Panc1 (cell line): ENCODE data around the gene ANAPC15. TPM values are rescaled to one million over a fixed set of nuclear protein-coding genes. Genes with fewer than 3 reads are reported as not detected.
A peak's percentile ranks its signal among the peaks of the same experiment; 100 is the strongest.

ENCODE experiments used
- ATAC-seq: fragments of 200-7000 bp; cut with Tn5 transposase; 2 replicates; pipeline ENCODE4 v1.9.1; 2020; ENCODE audit warnings: mild to moderate bottlenecking, moderate library complexity
- BruUV-seq: library from RNA; stranded (reverse); fragments of 400-500 nt; replicated peaks from 2 replicates; lab custom pipeline; 2021; lab: Mats Ljungman, UMichigan
- CTCF ChIA-PET: fragments of 300-600 bp; sonication (Branson Sonifier 250); formaldehyde crosslinking; loops from one replicate; lab custom pipeline; 2022; ENCODE audit warnings: antibody characterized with exemption; lab: Charles Lee
- POLR2A ChIA-PET: fragments of 300-600 bp; sonication (Branson Sonifier 250); formaldehyde crosslinking; loops from one replicate; lab custom pipeline; 2022; ENCODE audit warnings: antibody characterized with exemption; lab: Charles Lee
- DNase-seq: peaks from one replicate; pipeline ENCODE4 v3.0.0-alpha.2; 2010; ENCODE audit warnings: low read depth, low spot score
- H3K27ac ChIP-seq: 2 replicates; pipeline ENCODE4 v1.5.1; 2011; ENCODE audit warnings: mild to moderate bottlenecking, low read length, inconsistent platforms
- H3K27me3 ChIP-seq: fragments of 200-500 bp; sonication (Bioruptor generic); 2 replicates; pipeline ENCODE4 v1.6.0; 2014; ENCODE audit warnings: low read length, inconsistent platforms; ENCODE audit not compliant: control insufficient read depth, insufficient read depth
- H3K36me3 ChIP-seq: fragments of 200-500 bp; sonication (Bioruptor generic); 2 replicates; pipeline ENCODE4 v1.5.1; 2014; ENCODE audit warnings: inconsistent platforms, mild to moderate bottlenecking, low read length, moderate library complexity; ENCODE audit not compliant: control insufficient read depth, insufficient read depth
- H3K4me1 ChIP-seq: 2 replicates; pipeline ENCODE4 v1.5.1; 2011; ENCODE audit warnings: inconsistent platforms, mild to moderate bottlenecking, low read length, moderate library complexity; ENCODE audit not compliant: control insufficient read depth, insufficient read depth
- H3K4me3 ChIP-seq, 2 experiments: 2 replicates each; pipeline ENCODE4 v1.5.1; 2011 to 2012; ENCODE audit warnings: low read depth in 2 of 2, low read length in 2 of 2, mild to moderate bottlenecking in 2 of 2, inconsistent platforms in 1 of 2, moderate library complexity in 1 of 2
- H3K9me3 ChIP-seq: fragments of 200-500 bp; sonication (Bioruptor generic); 2 replicates; pipeline ENCODE4 v1.5.1; 2014; ENCODE audit warnings: low read depth, mild to moderate bottlenecking, inconsistent platforms, low read length, moderate library complexity; ENCODE audit not compliant: control insufficient read depth, insufficient read depth
- POLR2AphosphoS5 ChIP-seq: IDR thresholded peaks from 2 replicates; pipeline ENCODE4 v1.6.1; 2012; ENCODE audit warnings: mild to moderate bottlenecking, low read depth, low read length, moderate library complexity
- REST ChIP-seq, 2 experiments: IDR thresholded peaks; 2 replicates each; pipeline ENCODE4 v1.6.1; 2011 to 2012; ENCODE audit warnings: low read depth in 2 of 2, control low read depth in 1 of 2, low read length in 1 of 2, mild to moderate bottlenecking in 1 of 2, moderate library complexity in 1 of 2; ENCODE audit not compliant: insufficient read depth in 1 of 2
- SIN3A ChIP-seq: IDR thresholded peaks from 2 replicates; pipeline ENCODE4 v1.6.1; 2012; ENCODE audit warnings: low read depth, mild to moderate bottlenecking, low read length, moderate library complexity, borderline replicate concordance; ENCODE audit not compliant: insufficient read depth
- TCF7L2 ChIP-seq: IDR thresholded peaks from 2 replicates; pipeline ENCODE4 v1.6.1; 2011; ENCODE audit warnings: mild to moderate bottlenecking, low read depth, low read length, inconsistent platforms
- in situ Hi-C: cut with HindIII; loops from 2 replicates; pipeline ENCODE4 v1.10.0; 2016; ENCODE audit warnings: low sequenced_read_pairs, low pct_unique_long_range_greater_than_20kb
- intact Hi-C: fragments of 100-400 bp; cut with micrococcal nuclease; formaldehyde crosslinking; loops from one replicate; pipeline ENCODE4 v1.10.0; 2022; ENCODE audit not compliant: unreplicated experiment
- total RNA-seq: library from RNA; stranded (reverse); gene quantifications from one replicate; pipeline ENCODE4 v1.2.1, GENCODE V29; 2021; ENCODE audit not compliant: unreplicated experiment
- TF ChIP-seq, protein P1 (sequence below): fragments of 450-650 bp; IDR thresholded peaks from 2 replicates; pipeline ENCODE4 v1.5.1; 2017; ENCODE audit warnings: mild to moderate bottlenecking

ANAPC15 gene
- total RNA-seq, 1 experiment from 2014 or later, result 78.2 TPM

- Histone ChIP-seq H3K9me3 (no peaks in the 10 kb centered on the region), H3K4me3 (no peak overlapping the region), H3K27ac (0 out of 2 replicates have a peak overlapping the region, but pooled peaks have one; percentile 19), H3K4me1 (peaks cover 23% of the 10 kb centered on the region), H3K36me3 (no peaks in the 10 kb centered on the region), H3K27me3 (no peaks in the 10 kb centered on the region)
- POLR2A ChIA-PET, result interaction anchor here (0.6 kb wide), 2 partner anchors 11 to 47 kb away, joined by 7 to 8 read pairs; no protein-coding TSS in a partner anchor
- intact Hi-C loops (no loop called here), in situ Hi-C loops (no loop called here)
- peak; percentile 79 for ATAC-seq
- peak; percentile 68 for DNase-seq
- no TSS peak for BruUV-seq
- TF ChIP-seq, protein P1, sequence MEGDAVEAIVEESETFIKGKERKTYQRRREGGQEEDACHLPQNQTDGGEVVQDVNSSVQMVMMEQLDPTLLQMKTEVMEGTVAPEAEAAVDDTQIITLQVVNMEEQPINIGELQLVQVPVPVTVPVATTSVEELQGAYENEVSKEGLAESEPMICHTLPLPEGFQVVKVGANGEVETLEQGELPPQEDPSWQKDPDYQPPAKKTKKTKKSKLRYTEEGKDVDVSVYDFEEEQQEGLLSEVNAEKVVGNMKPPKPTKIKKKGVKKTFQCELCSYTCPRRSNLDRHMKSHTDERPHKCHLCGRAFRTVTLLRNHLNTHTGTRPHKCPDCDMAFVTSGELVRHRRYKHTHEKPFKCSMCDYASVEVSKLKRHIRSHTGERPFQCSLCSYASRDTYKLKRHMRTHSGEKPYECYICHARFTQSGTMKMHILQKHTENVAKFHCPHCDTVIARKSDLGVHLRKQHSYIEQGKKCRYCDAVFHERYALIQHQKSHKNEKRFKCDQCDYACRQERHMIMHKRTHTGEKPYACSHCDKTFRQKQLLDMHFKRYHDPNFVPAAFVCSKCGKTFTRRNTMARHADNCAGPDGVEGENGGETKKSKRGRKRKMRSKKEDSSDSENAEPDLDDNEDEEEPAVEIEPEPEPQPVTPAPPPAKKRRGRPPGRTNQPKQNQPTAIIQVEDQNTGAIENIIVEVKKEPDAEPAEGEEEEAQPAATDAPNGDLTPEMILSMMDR, result no peak
- peak; percentile 91 for TF ChIP-seq TCF7L2
- CTCF ChIA-PET, result interaction anchor here (1.4 kb wide), 1 partner anchor 47 kb away, joined by 4 read pairs; no protein-coding TSS in a partner anchor
Measured at GRCh38 chr11:72072348-72072747, 40.1 kb downstream of the ANAPC15 start.

DNA sequence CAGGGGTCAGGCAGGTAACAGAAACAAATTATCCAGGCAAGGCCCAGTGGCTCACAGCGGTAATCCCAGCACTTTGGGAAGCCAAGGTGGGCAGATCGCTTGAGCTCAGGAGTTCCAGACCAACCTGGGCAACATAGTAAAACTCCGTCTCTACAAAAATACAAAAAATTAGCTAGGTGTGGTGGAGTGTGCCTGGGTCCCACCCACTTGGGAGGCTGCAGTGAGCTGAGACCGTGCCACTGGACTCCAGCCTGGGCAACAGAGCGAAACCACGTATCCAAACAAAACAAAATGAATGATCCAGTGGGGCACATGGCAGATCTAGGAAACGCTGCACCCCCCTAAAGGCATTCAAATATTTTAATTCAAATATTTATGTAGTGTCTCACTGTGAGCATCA, 42.0 kb downstream of the ANAPC15 start:
- Histone ChIP-seq H3K36me3 (no peaks in the 10 kb centered on the region), H3K4me1 (peaks cover 22% of the 10 kb centered on the region), H3K27me3 (no peaks in the 10 kb centered on the region), H3K9me3 (no peaks in the 10 kb centered on the region), H3K4me3 (no peak overlapping the region), H3K27ac (peak overlapping the region; percentile 15; the same call in 1 of the 2 replicates)
- BruUV-seq, result no TSS peak
- POLR2A ChIA-PET, result interaction anchor here (0.6 kb wide), 1 partner anchor 14 kb away, joined by 4 read pairs; no protein-coding TSS in a partner anchor
- intact Hi-C loops (no loop called here), in situ Hi-C loops (no loop called here)
- DNase-seq (no peak), ATAC-seq (no peak)
- no peak for TF ChIP-seq REST (IDR thresholded peaks at IDR 0.05; ENCODE audit: insufficient read depth in 1 of 2, low read depth in 2 of 2, low read length in 1 of 2)
- no peak for TF ChIP-seq SIN3A
- TF ChIP-seq, protein P1, result no peak
- no peak for TF ChIP-seq POLR2AphosphoS5
- no peak for TF ChIP-seq TCF7L2
- CTCF ChIA-PET, result no interaction called here
